GM23338 (cell line): ENCODE results near the gene CEP250. TPM values are rescaled to one million over a fixed set of nuclear protein-coding genes. Genes with fewer than 3 reads are reported as not detected.

Experiments used
- ATAC-seq: fragments of 200-7000 bp; cut with Tn5 transposase; 3 replicates; pipeline ENCODE4 v1.9.1; 2020
- DNase-seq: peaks from one replicate; pipeline ENCODE4 v3.0.0-alpha.2; 2015; ENCODE audit warnings: low spot score
- H2AFZ ChIP-seq: fragments of 200-600 bp; sonication (generic); 2 replicates; pipeline ENCODE4 v1.8.0; 2016; ENCODE audit warnings: antibody characterized with exemption, mild to moderate bottlenecking, moderate library complexity
- H3F3A ChIP-seq: fragments of 200-600 bp; sonication (generic); replicated peaks from 2 replicates; pipeline ENCODE4 v1.8.0; 2017; ENCODE audit warnings: antibody characterized with exemption, mixed run types, low read depth
- H3K27ac ChIP-seq: fragments of 200-600 bp; sonication (generic); 2 replicates; pipeline ENCODE4 v1.6.1; 2016; ENCODE audit warnings: low read depth
- H3K27me3 ChIP-seq: fragments of 200-600 bp; sonication (generic); 2 replicates; pipeline ENCODE4 v1.8.0; 2016; ENCODE audit warnings: mild to moderate bottlenecking, mixed run types, moderate library complexity; ENCODE audit not compliant: insufficient read depth
- H3K36me3 ChIP-seq: fragments of 200-600 bp; sonication (generic); 2 replicates; pipeline ENCODE4 v1.8.0; 2016; ENCODE audit warnings: mild to moderate bottlenecking; ENCODE audit not compliant: insufficient read depth
- H3K4me1 ChIP-seq: fragments of 200-600 bp; sonication (generic); 2 replicates; pipeline ENCODE4 v1.8.0; 2016; ENCODE audit warnings: mild to moderate bottlenecking, moderate library complexity; ENCODE audit not compliant: insufficient read depth
- H3K4me2 ChIP-seq: fragments of 200-600 bp; sonication (generic); 2 replicates; pipeline ENCODE4 v1.7.1; 2017; ENCODE audit warnings: mixed run types
- H3K4me3 ChIP-seq: fragments of 200-600 bp; sonication (generic); 2 replicates; pipeline ENCODE4 v1.6.1; 2016; ENCODE audit warnings: mixed run types
- H3K79me2 ChIP-seq: fragments of 200-600 bp; sonication (generic); replicated peaks from 2 replicates; pipeline ENCODE4 v1.8.0; 2017; ENCODE audit warnings: mild to moderate bottlenecking; ENCODE audit not compliant: insufficient read depth
- H3K9me2 ChIP-seq: fragments of 200-600 bp; sonication (generic); 2 replicates; pipeline ENCODE4 v1.8.0; 2017; ENCODE audit not compliant: insufficient read depth
- H4K20me1 ChIP-seq: fragments of 200-600 bp; sonication (generic); replicated peaks from 2 replicates; pipeline ENCODE4 v1.8.0; 2017; ENCODE audit warnings: mild to moderate bottlenecking; ENCODE audit not compliant: insufficient read depth
- H3K27ac Mint-ChIP-seq: 2 replicates; pipeline ENCODE4 v1.8.0; 2020; ENCODE audit warnings: inconsistent platforms, mild to moderate bottlenecking, moderate library complexity, mixed read lengths
- H3K27me3 Mint-ChIP-seq: 3 replicates; pipeline ENCODE4 v1.8.0; 2022; ENCODE audit warnings: low read depth, mild to moderate bottlenecking, moderate library complexity, mixed read lengths, inconsistent platforms; ENCODE audit not compliant: insufficient read depth, poor library complexity
- H3K36me3 Mint-ChIP-seq: 3 replicates; pipeline ENCODE4 v1.8.0; 2021; ENCODE audit warnings: low read depth, mild to moderate bottlenecking, inconsistent platforms, moderate library complexity, mixed read lengths
- H3K4me1 Mint-ChIP-seq: 3 replicates; pipeline ENCODE4 v1.8.0; 2020; ENCODE audit warnings: mild to moderate bottlenecking, inconsistent platforms, mixed read lengths
- H3K4me3 Mint-ChIP-seq: 3 replicates; pipeline ENCODE4 v1.8.0; 2021; ENCODE audit warnings: moderate library complexity, mild to moderate bottlenecking, inconsistent platforms, mixed read lengths
- H3K9me3 Mint-ChIP-seq: 3 replicates; pipeline ENCODE4 v1.8.0; 2020; ENCODE audit warnings: moderate library complexity, mild to moderate bottlenecking, inconsistent platforms, mixed read lengths
- CTCF ChIP-seq, 2 experiments: fragments of 200-600 bp in 1 of 2; sonication (generic) in 1 of 2; conservative IDR thresholded peaks; 2 replicates each; pipeline versions ENCODE4 v1.5.1 to v1.6.1; 2016 to 2017; ENCODE audit warnings: antibody characterized with exemption in 2 of 2, low read depth in 2 of 2, mild to moderate bottlenecking in 2 of 2, moderate library complexity in 1 of 2
- POLR2AphosphoS5 ChIP-seq: IDR thresholded peaks from 2 replicates; pipeline ENCODE4 v1.6.1; 2016; ENCODE audit warnings: antibody characterized with exemption, low read depth
- polyA plus RNA-seq: library from polyadenylated mRNA; unstranded; fragments of >200 nt; fragmentation: Nextera tagmentation; extraction: Ambion mirVana; gene quantifications from 2 replicates; pipeline ENCODE4 v1.2.1, GENCODE V29; 2016
- total RNA-seq: library from RNA; depleted of rRNA; stranded (reverse); fragments of >200 nt; shearing (Covaris generic); gene quantifications from 2 replicates; pipeline ENCODE4 v1.2.3, GENCODE V29; 2014
- TF ChIP-seq, protein P1 (sequence below): fragments of 250-450 bp; sonication (Bioruptor Pico); IDR thresholded peaks from 2 replicates; pipeline ENCODE4 v1.5.0; 2020; ENCODE audit warnings: mild to moderate bottlenecking, moderate library complexity

CEP250 gene
- total and polyA plus RNA-seq, 2 experiments from 2014 or later: 28.0 to 29.1 TPM

- TF ChIP-seq, protein P1, sequence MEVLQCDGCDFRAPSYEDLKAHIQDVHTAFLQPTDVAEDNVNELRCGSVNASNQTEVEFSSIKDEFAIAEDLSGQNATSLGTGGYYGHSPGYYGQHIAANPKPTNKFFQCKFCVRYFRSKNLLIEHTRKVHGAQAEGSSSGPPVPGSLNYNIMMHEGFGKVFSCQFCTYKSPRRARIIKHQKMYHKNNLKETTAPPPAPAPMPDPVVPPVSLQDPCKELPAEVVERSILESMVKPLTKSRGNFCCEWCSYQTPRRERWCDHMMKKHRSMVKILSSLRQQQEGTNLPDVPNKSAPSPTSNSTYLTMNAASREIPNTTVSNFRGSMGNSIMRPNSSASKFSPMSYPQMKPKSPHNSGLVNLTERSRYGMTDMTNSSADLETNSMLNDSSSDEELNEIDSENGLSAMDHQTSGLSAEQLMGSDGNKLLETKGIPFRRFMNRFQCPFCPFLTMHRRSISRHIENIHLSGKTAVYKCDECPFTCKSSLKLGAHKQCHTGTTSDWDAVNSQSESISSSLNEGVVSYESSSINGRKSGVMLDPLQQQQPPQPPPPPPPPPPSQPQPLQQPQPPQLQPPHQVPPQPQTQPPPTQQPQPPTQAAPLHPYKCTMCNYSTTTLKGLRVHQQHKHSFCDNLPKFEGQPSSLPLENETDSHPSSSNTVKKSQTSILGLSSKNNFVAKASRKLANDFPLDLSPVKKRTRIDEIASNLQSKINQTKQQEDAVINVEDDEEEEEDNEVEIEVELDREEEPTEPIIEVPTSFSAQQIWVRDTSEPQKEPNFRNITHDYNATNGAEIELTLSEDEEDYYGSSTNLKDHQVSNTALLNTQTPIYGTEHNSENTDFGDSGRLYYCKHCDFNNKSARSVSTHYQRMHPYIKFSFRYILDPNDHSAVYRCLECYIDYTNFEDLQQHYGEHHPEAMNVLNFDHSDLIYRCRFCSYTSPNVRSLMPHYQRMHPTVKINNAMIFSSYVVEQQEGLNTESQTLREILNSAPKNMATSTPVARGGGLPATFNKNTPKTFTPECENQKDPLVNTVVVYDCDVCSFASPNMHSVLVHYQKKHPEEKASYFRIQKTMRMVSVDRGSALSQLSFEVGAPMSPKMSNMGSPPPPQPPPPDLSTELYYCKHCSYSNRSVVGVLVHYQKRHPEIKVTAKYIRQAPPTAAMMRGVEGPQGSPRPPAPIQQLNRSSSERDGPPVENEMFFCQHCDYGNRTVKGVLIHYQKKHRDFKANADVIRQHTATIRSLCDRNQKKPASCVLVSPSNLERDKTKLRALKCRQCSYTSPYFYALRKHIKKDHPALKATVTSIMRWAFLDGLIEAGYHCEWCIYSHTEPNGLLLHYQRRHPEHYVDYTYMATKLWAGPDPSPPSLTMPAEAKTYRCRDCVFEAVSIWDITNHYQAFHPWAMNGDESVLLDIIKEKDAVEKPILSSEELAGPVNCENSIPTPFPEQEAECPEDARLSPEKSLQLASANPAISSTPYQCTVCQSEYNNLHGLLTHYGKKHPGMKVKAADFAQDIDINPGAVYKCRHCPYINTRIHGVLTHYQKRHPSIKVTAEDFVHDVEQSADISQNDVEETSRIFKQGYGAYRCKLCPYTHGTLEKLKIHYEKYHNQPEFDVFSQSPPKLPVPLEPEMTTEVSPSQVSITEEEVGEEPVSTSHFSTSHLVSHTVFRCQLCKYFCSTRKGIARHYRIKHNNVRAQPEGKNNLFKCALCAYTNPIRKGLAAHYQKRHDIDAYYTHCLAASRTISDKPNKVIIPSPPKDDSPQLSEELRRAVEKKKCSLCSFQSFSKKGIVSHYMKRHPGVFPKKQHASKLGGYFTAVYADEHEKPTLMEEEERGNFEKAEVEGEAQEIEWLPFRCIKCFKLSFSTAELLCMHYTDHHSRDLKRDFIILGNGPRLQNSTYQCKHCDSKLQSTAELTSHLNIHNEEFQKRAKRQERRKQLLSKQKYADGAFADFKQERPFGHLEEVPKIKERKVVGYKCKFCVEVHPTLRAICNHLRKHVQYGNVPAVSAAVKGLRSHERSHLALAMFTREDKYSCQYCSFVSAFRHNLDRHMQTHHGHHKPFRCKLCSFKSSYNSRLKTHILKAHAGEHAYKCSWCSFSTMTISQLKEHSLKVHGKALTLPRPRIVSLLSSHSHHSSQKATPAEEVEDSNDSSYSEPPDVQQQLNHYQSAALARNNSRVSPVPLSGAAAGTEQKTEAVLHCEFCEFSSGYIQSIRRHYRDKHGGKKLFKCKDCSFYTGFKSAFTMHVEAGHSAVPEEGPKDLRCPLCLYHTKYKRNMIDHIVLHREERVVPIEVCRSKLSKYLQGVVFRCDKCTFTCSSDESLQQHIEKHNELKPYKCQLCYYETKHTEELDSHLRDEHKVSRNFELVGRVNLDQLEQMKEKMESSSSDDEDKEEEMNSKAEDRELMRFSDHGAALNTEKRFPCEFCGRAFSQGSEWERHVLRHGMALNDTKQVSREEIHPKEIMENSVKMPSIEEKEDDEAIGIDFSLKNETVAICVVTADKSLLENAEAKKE (CRISPR knock-in tag): no peak
- no peak for TF ChIP-seq POLR2AphosphoS5
Observed at GRCh38 chr20:35462351-35462750, 7.0 kb downstream of the CEP250 start (continued).

GRCh38 chr20:35463455-35464300 lies 8.3 kb downstream of the CEP250 start:
- ATAC-seq (peak; percentile 95), DNase-seq (peak; percentile 92)
- Mint-ChIP-seq H3K4me1 (peaks cover 4% of the 10 kb centered on the region; the same call in 2 of the 3 replicates), H3K27me3 (peaks cover 4% of the 10 kb centered on the region), H3K9me3 (no peaks in the 10 kb centered on the region), H3K36me3 (peaks cover 30% of the 10 kb centered on the region), H3K4me3 (no peak overlapping the region), H3K27ac (no peak overlapping the region)
- Histone ChIP-seq H3K27me3 (no peaks in the 10 kb centered on the region), H2AFZ (no peak overlapping the region), H4K20me1 (no peaks in the 10 kb centered on the region; the same call in 1 of the 2 replicates), H3K4me3 (no peak overlapping the region), H3K79me2 (no peaks in the 10 kb centered on the region), H3K27ac (no peak overlapping the region), H3K4me2 (no peak overlapping the region), H3K9me2 (no peaks in the 10 kb centered on the region), H3K4me1 (no peaks in the 10 kb centered on the region), H3K36me3 (0 out of 2 replicates have a peak, but pooled peaks cover 4% of the 10 kb centered on the region), H3F3A (peaks cover 5% of the 10 kb centered on the region; the same call in 1 of the 2 replicates)
- TF ChIP-seq CTCF (conservative IDR thresholded peaks at IDR 0.05; ENCODE audit: low read depth in 2 of 2): peak; percentile 81 to 84
- no peak for TF ChIP-seq POLR2AphosphoS5
